OCI-LY3 (cell line): ENCODE results near the gene TMEM91.

Source experiments
- EZH2phosphoT487 ChIP-seq: fragments of 200-600 bp; shearing (Covaris generic); IDR thresholded peaks from 2 replicates; pipeline ENCODE4 v1.6.1; 2018; ENCODE audit warnings: antibody characterized with exemption, mixed run types, low read depth
- TF ChIP-seq, protein P1 (sequence below): fragments of 200-600, 300-600 bp; sonication (generic); IDR thresholded peaks from 2 replicates; pipeline ENCODE4 v1.5.1; 2014; ENCODE audit warnings: antibody characterized with exemption, low read length, low read depth

- TF ChIP-seq, protein P1, sequence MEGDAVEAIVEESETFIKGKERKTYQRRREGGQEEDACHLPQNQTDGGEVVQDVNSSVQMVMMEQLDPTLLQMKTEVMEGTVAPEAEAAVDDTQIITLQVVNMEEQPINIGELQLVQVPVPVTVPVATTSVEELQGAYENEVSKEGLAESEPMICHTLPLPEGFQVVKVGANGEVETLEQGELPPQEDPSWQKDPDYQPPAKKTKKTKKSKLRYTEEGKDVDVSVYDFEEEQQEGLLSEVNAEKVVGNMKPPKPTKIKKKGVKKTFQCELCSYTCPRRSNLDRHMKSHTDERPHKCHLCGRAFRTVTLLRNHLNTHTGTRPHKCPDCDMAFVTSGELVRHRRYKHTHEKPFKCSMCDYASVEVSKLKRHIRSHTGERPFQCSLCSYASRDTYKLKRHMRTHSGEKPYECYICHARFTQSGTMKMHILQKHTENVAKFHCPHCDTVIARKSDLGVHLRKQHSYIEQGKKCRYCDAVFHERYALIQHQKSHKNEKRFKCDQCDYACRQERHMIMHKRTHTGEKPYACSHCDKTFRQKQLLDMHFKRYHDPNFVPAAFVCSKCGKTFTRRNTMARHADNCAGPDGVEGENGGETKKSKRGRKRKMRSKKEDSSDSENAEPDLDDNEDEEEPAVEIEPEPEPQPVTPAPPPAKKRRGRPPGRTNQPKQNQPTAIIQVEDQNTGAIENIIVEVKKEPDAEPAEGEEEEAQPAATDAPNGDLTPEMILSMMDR: no peak
- no peak for TF ChIP-seq EZH2phosphoT487
These were observed 11.6 kb upstream of the TMEM91 start for GRCh38 chr19:41364524-41365391.
